ENCODE measurements around the gene PAGE2B. TPM values are rescaled to one million over a fixed set of nuclear protein-coding genes. Genes with fewer than 3 reads are reported as not detected.

The PAGE2B gene
- total RNA-seq, result not detected
- not detected for polyA plus RNA-seq

GRCh38 chrX:55074851-55075467 is at the start of gene PAGE2B:
PAGE2B (plus strand) TSS chrX:55075030; CDS start chrX:55076042, 1,012 bp downstream.
- H3K9me3 Mint-ChIP-seq, result peaks cover 0 to 4% (median 0%) of the 10 kb centered on the region in 5 donors
- Histone ChIP-seq H3K4me1 (ENCODE audit: insufficient read depth, low read length) (no peaks in the 10 kb centered on the region), H3K27me3 (ENCODE audit: insufficient read depth, low read length, poor library complexity, severe bottlenecking) (no peaks in the 10 kb centered on the region), H3K9me3 (ENCODE audit: low read length) (no peaks in the 10 kb centered on the region), H3K27ac (ENCODE audit: low read depth, low read length) (no peak within 1 kb of the TSS), H3K36me3 (ENCODE audit: insufficient read depth, low read length) (no peaks in the 10 kb centered on the region), H3K4me3 (ENCODE audit: low read length) (no peak within 1 kb of the TSS)
- H3K36me3 Mint-ChIP-seq, result no peaks in the 10 kb centered on the region
- POLR2A ChIA-PET, result no interaction called here
- CTCF ChIA-PET, result no interaction called here
- DNase-seq, result no peak
- no peaks in the 10 kb centered on the region for H3K4me1 Mint-ChIP-seq
- no peak within 1 kb of the TSS for H3K4me3 Mint-ChIP-seq
- H3K27me3 Mint-ChIP-seq, result peaks cover 5 to 32% of the 10 kb centered on the region in 2 donors
- no peak within 1 kb of the TSS for H3K27ac Mint-ChIP-seq

GRCh38 chrX:55026143-55026542 is 48.7 kb upstream of the PAGE2B start:
- peaks cover 0 to 3% of the 10 kb centered on the region in 2 donors for H3K27me3 Mint-ChIP-seq
- H3K4me1 ChIP-seq (ENCODE audit: insufficient read depth, low read length), result no peaks in the 10 kb centered on the region
- no peak for DNase-seq
- no peaks in the 10 kb centered on the region for H3K9me3 ChIP-seq (ENCODE audit: low read length)
- no peaks in the 10 kb centered on the region for H3K27me3 ChIP-seq (ENCODE audit: insufficient read depth, low read length, poor library complexity, severe bottlenecking)
- H3K4me1 Mint-ChIP-seq, result no peaks in the 10 kb centered on the region
- ChIA-PET CTCF (no interaction called here), POLR2A (no interaction called here)
- H3K27ac Mint-ChIP-seq, result no peak overlapping the region
- no peaks in the 10 kb centered on the region for H3K36me3 ChIP-seq (ENCODE audit: insufficient read depth, low read length)
- H3K27ac ChIP-seq (ENCODE audit: low read depth, low read length), result no peak overlapping the region
- H3K4me3 Mint-ChIP-seq, result no peak overlapping the region
- no peaks in the 10 kb centered on the region for H3K36me3 Mint-ChIP-seq
- H3K4me3 ChIP-seq (ENCODE audit: low read length), result no peak overlapping the region
- H3K9me3 Mint-ChIP-seq, result no peaks in the 10 kb centered on the region

DNA sequence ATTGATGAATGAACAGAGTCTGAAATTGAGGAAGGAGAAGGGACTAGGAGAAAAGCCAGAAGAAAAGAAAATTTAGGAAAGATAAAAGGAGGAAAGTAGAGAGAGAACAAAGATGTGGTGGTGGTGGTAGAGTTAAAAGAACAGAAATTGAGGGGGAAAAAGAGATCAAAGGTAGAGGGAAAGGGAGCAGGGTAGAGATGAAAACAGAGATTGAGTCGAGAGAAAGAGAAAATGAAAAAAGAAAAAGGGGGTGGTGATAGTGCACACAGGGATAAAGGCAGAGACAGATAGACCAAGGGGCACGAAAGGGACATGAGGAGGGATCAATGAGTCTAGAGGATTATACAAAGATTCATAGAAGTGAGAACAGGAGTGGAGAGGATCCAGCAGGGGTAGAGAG is 48.0 kb upstream of the PAGE2B start:
- no peak overlapping the region for H3K4me3 ChIP-seq (ENCODE audit: low read length)
- H3K27ac ChIP-seq (ENCODE audit: low read depth, low read length), result no peak overlapping the region
- H3K27me3 ChIP-seq (ENCODE audit: insufficient read depth, low read length, poor library complexity, severe bottlenecking), result no peaks in the 10 kb centered on the region
- ChIA-PET POLR2A (no interaction called here), CTCF (no interaction called here)
- H3K9me3 Mint-ChIP-seq, result no peaks in the 10 kb centered on the region
- no peak for DNase-seq
- no peaks in the 10 kb centered on the region for H3K4me1 ChIP-seq (ENCODE audit: insufficient read depth, low read length)
- peaks cover 0 to 6% of the 10 kb centered on the region in 2 donors for H3K27me3 Mint-ChIP-seq
- H3K9me3 ChIP-seq (ENCODE audit: low read length), result no peaks in the 10 kb centered on the region
- H3K4me3 Mint-ChIP-seq, result no peak overlapping the region
- no peaks in the 10 kb centered on the region for H3K36me3 Mint-ChIP-seq
- H3K4me1 Mint-ChIP-seq, result no peaks in the 10 kb centered on the region
- H3K36me3 ChIP-seq (ENCODE audit: insufficient read depth, low read length), result no peaks in the 10 kb centered on the region
- H3K27ac Mint-ChIP-seq, result no peak overlapping the region

DNA sequence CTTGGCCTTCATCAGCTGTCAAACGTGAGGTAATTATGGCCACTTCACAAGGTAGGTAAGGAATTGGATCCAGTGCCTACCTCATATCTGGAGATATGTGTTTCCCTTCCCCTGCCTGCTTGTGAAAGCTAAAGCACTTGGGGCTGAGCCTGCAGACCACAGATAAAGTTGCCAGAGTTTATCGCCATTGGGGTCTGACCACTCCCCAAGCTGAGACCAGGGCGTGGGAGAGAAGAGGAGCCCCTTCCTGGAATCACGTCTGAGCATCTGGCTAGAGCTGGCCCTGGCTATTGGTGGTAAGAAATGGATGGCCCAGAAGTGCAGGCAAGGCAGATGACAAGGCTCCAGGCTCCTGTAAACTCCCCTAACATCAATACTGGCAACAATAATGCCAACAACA is 46.8 kb upstream of the PAGE2B start:
- peaks cover 0 to 6% of the 10 kb centered on the region in 2 donors for H3K27me3 Mint-ChIP-seq
- no peaks in the 10 kb centered on the region for H3K9me3 Mint-ChIP-seq
- Histone ChIP-seq H3K9me3 (ENCODE audit: low read length) (no peaks in the 10 kb centered on the region), H3K27me3 (ENCODE audit: insufficient read depth, low read length, poor library complexity, severe bottlenecking) (no peaks in the 10 kb centered on the region), H3K4me1 (ENCODE audit: insufficient read depth, low read length) (no peaks in the 10 kb centered on the region), H3K4me3 (ENCODE audit: low read length) (no peak overlapping the region), H3K27ac (ENCODE audit: low read depth, low read length) (peak overlapping the region; percentile 7), H3K36me3 (ENCODE audit: insufficient read depth, low read length) (no peaks in the 10 kb centered on the region)
- no peaks in the 10 kb centered on the region for H3K4me1 Mint-ChIP-seq
- no peak for DNase-seq
- ChIA-PET CTCF (no interaction called here), POLR2A (no interaction called here)
- H3K4me3 Mint-ChIP-seq, result no peak overlapping the region
- H3K36me3 Mint-ChIP-seq, result no peaks in the 10 kb centered on the region
- no peak overlapping the region for H3K27ac Mint-ChIP-seq

- H3K9me3 Mint-ChIP-seq, result no peaks in the 10 kb centered on the region
- H3K4me3 Mint-ChIP-seq, result no peak overlapping the region
- CTCF ChIA-PET, result no interaction called here
- peaks cover 0 to 6% of the 10 kb centered on the region in 2 donors for H3K27me3 Mint-ChIP-seq
- no peaks in the 10 kb centered on the region for H3K36me3 Mint-ChIP-seq
- Histone ChIP-seq H3K27ac (ENCODE audit: low read depth, low read length) (peak overlapping the region; percentile 7), H3K27me3 (ENCODE audit: insufficient read depth, low read length, poor library complexity, severe bottlenecking) (no peaks in the 10 kb centered on the region), H3K9me3 (ENCODE audit: low read length) (no peaks in the 10 kb centered on the region), H3K36me3 (ENCODE audit: insufficient read depth, low read length) (no peaks in the 10 kb centered on the region), H3K4me1 (ENCODE audit: insufficient read depth, low read length) (no peaks in the 10 kb centered on the region), H3K4me3 (ENCODE audit: low read length) (no peak overlapping the region)
- DNase-seq, result no peak
- H3K4me1 Mint-ChIP-seq, result no peaks in the 10 kb centered on the region
- POLR2A ChIA-PET, result no interaction called here
- H3K27ac Mint-ChIP-seq, result peak overlapping the region in 1 of 8 donors; percentile 2
Measured at GRCh38 chrX:55028611-55029010, 46.2 kb upstream of the PAGE2B start.

DNA sequence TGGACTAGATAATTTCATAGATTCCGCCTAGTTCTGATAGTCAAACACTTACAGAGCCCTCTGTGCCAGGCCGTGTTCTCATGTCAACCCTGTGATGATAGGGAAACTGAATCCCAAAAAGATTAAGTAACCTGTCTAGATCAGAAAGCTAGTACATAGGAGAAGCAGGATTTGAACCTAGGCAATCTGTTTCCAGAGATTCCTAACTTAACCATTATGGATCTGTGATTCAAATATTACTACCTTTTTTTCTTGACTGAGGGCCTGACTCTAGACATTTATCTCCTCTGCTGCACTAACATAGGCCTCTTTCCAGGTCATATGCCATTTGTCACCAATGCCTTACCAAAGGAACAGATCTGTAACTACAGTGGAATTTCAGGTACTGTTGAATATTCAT is 45.5 kb upstream of the PAGE2B start:
- Mint-ChIP-seq H3K4me1 (no peaks in the 10 kb centered on the region), H3K9me3 (no peaks in the 10 kb centered on the region), H3K27ac (no peak overlapping the region), H3K36me3 (no peaks in the 10 kb centered on the region), H3K4me3 (no peak overlapping the region), H3K27me3 (peaks cover 0 to 6% of the 10 kb centered on the region in 2 donors)
- CTCF ChIA-PET, result no interaction called here
- no peaks in the 10 kb centered on the region for H3K9me3 ChIP-seq (ENCODE audit: low read length)
- no peak overlapping the region for H3K4me3 ChIP-seq (ENCODE audit: low read length)
- no peaks in the 10 kb centered on the region for H3K27me3 ChIP-seq (ENCODE audit: insufficient read depth, low read length, poor library complexity, severe bottlenecking)
- no peaks in the 10 kb centered on the region for H3K36me3 ChIP-seq (ENCODE audit: insufficient read depth, low read length)
- no peak overlapping the region for H3K27ac ChIP-seq (ENCODE audit: low read depth, low read length)
- no peak for DNase-seq
- no peaks in the 10 kb centered on the region for H3K4me1 ChIP-seq (ENCODE audit: insufficient read depth, low read length)
- POLR2A ChIA-PET, result no interaction called here

- no peak for DNase-seq
- Histone ChIP-seq H3K27ac (ENCODE audit: low read depth, low read length) (peak within 1 kb of the TSS; percentile 39), H3K4me1 (ENCODE audit: insufficient read depth, low read length) (no peaks in the 10 kb centered on the region), H3K9me3 (ENCODE audit: low read length) (no peaks in the 10 kb centered on the region), H3K36me3 (ENCODE audit: insufficient read depth, low read length) (no peaks in the 10 kb centered on the region), H3K4me3 (ENCODE audit: low read length) (no peak within 1 kb of the TSS), H3K27me3 (ENCODE audit: insufficient read depth, low read length, poor library complexity, severe bottlenecking) (no peaks in the 10 kb centered on the region)
- Mint-ChIP-seq H3K4me3 (no peak within 1 kb of the TSS), H3K27me3 (peaks cover 0 to 6% of the 10 kb centered on the region in 2 donors), H3K36me3 (no peaks in the 10 kb centered on the region), H3K4me1 (no peaks in the 10 kb centered on the region), H3K27ac (peak within 1 kb of the TSS in 1 of 8 donors; percentile 24), H3K9me3 (no peaks in the 10 kb centered on the region)
- POLR2A ChIA-PET, result no interaction called here
- CTCF ChIA-PET, result no interaction called here
Measured at GRCh38 chrX:55030271-55031205, 44.3 kb upstream of the PAGE2B start, which contains the start of gene ALAS2. ALAS2 (minus strand) TSS chrX:55030977; CDS start chrX:55026000, 4,977 bp downstream.

DNA sequence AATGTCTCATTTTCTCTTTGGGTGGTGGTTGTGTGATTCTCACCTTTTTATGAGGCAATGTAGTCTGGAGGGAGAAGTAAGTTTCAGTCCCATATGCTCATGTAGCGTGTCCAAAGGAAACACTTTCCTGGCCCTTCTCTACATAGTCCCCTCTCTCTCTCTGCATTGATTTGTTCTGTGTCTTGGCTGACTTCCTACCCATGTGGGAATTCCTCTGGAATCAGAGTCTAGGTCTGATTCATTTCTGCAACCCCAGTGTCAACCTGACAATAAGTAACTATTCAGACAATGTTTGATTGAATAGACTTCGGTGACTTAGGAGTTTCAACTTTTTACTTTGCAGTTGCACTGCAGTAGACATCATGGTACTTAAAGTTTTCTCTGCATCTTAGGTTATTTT is 41.4 kb upstream of the PAGE2B start:
- no peak overlapping the region for H3K4me3 Mint-ChIP-seq
- POLR2A ChIA-PET, result no interaction called here

More for the DNA sequence above, 41.4 kb upstream of the PAGE2B start:
- H3K27me3 ChIP-seq (ENCODE audit: insufficient read depth, low read length, poor library complexity, severe bottlenecking), result no peaks in the 10 kb centered on the region
- DNase-seq, result no peak
- H3K36me3 ChIP-seq (ENCODE audit: insufficient read depth, low read length), result no peaks in the 10 kb centered on the region
- H3K4me1 ChIP-seq (ENCODE audit: insufficient read depth, low read length), result no peaks in the 10 kb centered on the region
- no peak overlapping the region for H3K4me3 ChIP-seq (ENCODE audit: low read length)
- H3K27ac Mint-ChIP-seq, result no peak overlapping the region
- no peaks in the 10 kb centered on the region for H3K9me3 Mint-ChIP-seq
- CTCF ChIA-PET, result no interaction called here
- H3K36me3 Mint-ChIP-seq, result no peaks in the 10 kb centered on the region
- H3K27ac ChIP-seq (ENCODE audit: low read depth, low read length), result no peak overlapping the region
- peaks cover 0 to 3% of the 10 kb centered on the region in 2 donors for H3K27me3 Mint-ChIP-seq
- H3K4me1 Mint-ChIP-seq, result no peaks in the 10 kb centered on the region
- no peaks in the 10 kb centered on the region for H3K9me3 ChIP-seq (ENCODE audit: low read length)

Measured in CD8-positive, alpha-beta memory T cell (primary cell).